Measurements from ENCODE around the gene ATP9B.

- TF ChIP-seq CBX3 (IDR thresholded peaks at IDR 0.05; ENCODE audit: borderline replicate concordance, low read depth), result no peak
- no peak for TF ChIP-seq CHD4 (IDR thresholded peaks at IDR 0.05)
- no peak for TF ChIP-seq CREB1 (IDR thresholded peaks at IDR 0.05; ENCODE audit: low read depth)
- TF ChIP-seq EP300 (IDR thresholded peaks at IDR 0.05; ENCODE audit: borderline replicate concordance in 1 of 2, control insufficient read depth in 1 of 2, low read depth in 2 of 2, low read length in 2 of 2), result no peak
- no peak for TF ChIP-seq YBX1 (IDR thresholded peaks at IDR 0.05)
- no peak for TF ChIP-seq CTCF (IDR thresholded peaks at IDR 0.05 in 2 of 3, conservative IDR thresholded peaks at IDR 0.05 in 1 of 3; ENCODE audit: control insufficient read depth in 2 of 3, extremely low read depth in 1 of 3, insufficient read depth in 1 of 3, low read depth in 3 of 3, low read length in 3 of 3)
- no peak for TF ChIP-seq EZH2 (IDR thresholded peaks at IDR 0.05; ENCODE audit: borderline replicate concordance, control insufficient read depth, low read depth, low read length)
- no peak for TF ChIP-seq CBFB (IDR thresholded peaks at IDR 0.05; ENCODE audit: low read depth)
- no peak for TF ChIP-seq YY1 (IDR thresholded peaks at IDR 0.05; ENCODE audit: low read depth, low read length)
- no peak for TF ChIP-seq MYC (IDR thresholded peaks at IDR 0.05; ENCODE audit: insufficient read depth, insufficient read length, insufficient replicate concordance, low read length, severe bottlenecking)
- TF ChIP-seq USF1 (IDR thresholded peaks at IDR 0.05; ENCODE audit: borderline replicate concordance, extremely low read length, insufficient read depth, low read depth, low read length), result no peak
- TF ChIP-seq RAD51 (IDR thresholded peaks at IDR 0.05), result no peak
Observed at GRCh38 chr18:79250301-79250981, 181.2 kb downstream of the ATP9B start.
